Duodenal mucosa (tissue), 2 donors: ENCODE data around the gene BID.
A peak's percentile ranks its signal among the peaks of the same experiment; 100 is the strongest.

Source experiments
- H3K27ac ChIP-seq: one replicate; pipeline ENCODE4 v1.7.0; 2013; ENCODE audit warnings: low read depth, low read length
- H3K27me3 ChIP-seq, 2 donors: one replicate each; pipeline ENCODE4 v1.7.0; 2013; ENCODE audit warnings: low read length in 2 of 2, control low read depth in 1 of 2; ENCODE audit not compliant: insufficient read depth in 2 of 2, control insufficient read depth in 1 of 2
- H3K36me3 ChIP-seq, 2 donors: one replicate each; pipeline ENCODE4 v1.7.0; 2013; ENCODE audit warnings: low read length in 2 of 2, control low read depth in 1 of 2; ENCODE audit not compliant: insufficient read depth in 2 of 2, control insufficient read depth in 1 of 2
- H3K4me1 ChIP-seq, 2 donors: one replicate each; pipeline ENCODE4 v1.7.0; 2013; ENCODE audit warnings: low read length in 2 of 2, control low read depth in 1 of 2; ENCODE audit not compliant: insufficient read depth in 2 of 2, control insufficient read depth in 1 of 2
- H3K4me3 ChIP-seq, 2 donors: one replicate each; pipeline ENCODE4 v1.7.0; 2013; ENCODE audit warnings: low read length in 2 of 2, low read depth in 1 of 2
- H3K9ac ChIP-seq, 2 donors: one replicate each; pipeline ENCODE4 v1.7.0; 2013; ENCODE audit warnings: low read length in 2 of 2, low read depth in 1 of 2
- H3K9me3 ChIP-seq, 2 donors: one replicate each; pipeline ENCODE4 v1.7.0; 2013; ENCODE audit warnings: low read length in 2 of 2, control low read depth in 1 of 2; ENCODE audit not compliant: control insufficient read depth in 1 of 2

BID gene

DNA sequence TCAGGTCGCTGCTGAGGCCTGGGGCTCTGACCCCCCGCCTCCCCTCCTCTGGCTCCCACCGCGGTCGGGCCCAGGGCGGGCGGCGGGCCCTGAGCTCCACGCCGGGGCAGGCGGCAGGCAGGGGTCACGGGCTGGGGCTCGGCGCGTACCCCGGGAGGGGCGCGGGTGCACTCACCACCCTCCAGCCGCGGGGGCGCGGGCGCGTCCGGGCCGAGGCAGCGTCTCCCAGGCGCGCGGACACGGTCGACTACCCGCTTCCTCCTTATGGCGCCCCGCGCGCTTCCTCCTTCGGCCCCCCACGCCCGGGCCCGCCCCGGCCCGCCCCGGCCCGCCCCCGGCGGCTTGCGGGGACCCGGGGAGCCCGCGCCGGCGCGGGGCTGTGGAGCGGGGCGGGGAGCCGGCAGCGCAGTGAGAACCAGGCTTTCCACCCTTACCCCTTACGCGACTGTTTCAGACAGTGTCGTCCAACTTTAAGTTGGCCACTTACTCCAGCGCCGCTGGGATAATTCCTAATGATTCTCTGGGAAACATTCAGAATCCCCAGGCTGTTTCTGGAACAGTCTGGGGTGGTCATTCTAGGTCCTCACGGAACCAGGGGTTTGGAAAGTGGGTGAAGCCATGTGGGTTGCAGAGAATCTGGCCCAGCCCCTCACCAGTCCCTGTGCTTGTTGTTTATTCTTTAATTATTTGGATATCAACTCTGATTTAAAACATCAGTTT, at the start of gene BID:
TSS of gene BID (minus strand) at position 264 of the 720 bp plus-strand sequence. CDS start 24,353 bp downstream, outside the sequence.
- H3K27me3 ChIP-seq: no peaks in the 10 kb centered on the region
- H3K9ac ChIP-seq: peak within 1 kb of the TSS; percentile 57 to 60
- H3K36me3 ChIP-seq: peaks cover 0 to 2% of the 10 kb centered on the region in 2 donors
- H3K4me3 ChIP-seq: peak within 1 kb of the TSS; percentile 56 to 79
- peak within 1 kb of the TSS; percentile 62 for H3K27ac ChIP-seq
- peaks cover 30 to 42% of the 10 kb centered on the region in 2 donors for H3K4me1 ChIP-seq
- H3K9me3 ChIP-seq: no peaks in the 10 kb centered on the region

DNA sequence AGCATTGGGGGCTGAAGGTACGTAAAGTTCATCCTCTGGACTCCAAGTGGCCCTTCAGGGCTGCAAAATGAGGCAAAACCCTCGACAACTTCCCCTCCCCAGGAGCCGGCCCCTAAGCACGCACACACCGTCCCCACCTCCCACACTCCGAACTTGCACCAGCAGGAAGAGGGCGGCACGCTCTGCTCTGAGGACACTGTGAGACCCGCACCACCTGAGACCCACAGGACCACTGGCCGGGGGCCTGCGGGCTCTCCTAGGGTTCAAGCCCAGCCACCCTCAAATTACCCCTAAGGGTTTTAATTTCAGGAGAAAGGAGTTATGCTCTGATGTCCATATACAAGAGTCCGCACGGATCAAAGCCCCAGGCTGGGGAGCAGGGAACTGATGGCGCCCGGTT, 49.7 kb upstream of the BID start:
- H3K27me3 ChIP-seq: no peaks in the 10 kb centered on the region
- no peak overlapping the region for H3K4me3 ChIP-seq
- no peaks in the 10 kb centered on the region for H3K9me3 ChIP-seq
- H3K27ac ChIP-seq: no peak overlapping the region
- no peak overlapping the region for H3K9ac ChIP-seq
- peaks cover 21 to 54% of the 10 kb centered on the region in 2 donors for H3K36me3 ChIP-seq
- H3K4me1 ChIP-seq: no peaks in the 10 kb centered on the region

DNA sequence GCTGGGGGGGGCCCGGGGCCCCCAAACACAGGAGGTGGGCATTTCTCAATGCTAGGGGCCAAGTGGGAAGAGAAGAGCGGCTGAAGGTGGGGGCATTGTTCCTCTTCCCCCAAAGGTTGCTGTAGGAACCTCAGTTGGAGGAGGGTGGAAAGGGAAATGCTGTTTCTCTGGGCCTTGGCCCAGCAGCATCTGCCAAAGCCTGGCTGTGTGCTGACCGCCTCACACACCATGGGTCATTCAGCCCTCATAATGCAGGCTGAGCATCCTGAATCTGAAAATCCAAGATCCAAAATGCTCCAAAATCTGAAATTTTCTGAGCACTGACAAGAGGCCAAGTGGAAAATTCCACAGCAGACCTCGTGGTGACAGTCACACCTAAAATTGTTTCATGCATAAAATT, 49.0 kb upstream of the BID start:
- Histone ChIP-seq H3K36me3 (peaks cover 22 to 60% of the 10 kb centered on the region in 2 donors), H3K9ac (no peak overlapping the region), H3K9me3 (no peaks in the 10 kb centered on the region)

DNA sequence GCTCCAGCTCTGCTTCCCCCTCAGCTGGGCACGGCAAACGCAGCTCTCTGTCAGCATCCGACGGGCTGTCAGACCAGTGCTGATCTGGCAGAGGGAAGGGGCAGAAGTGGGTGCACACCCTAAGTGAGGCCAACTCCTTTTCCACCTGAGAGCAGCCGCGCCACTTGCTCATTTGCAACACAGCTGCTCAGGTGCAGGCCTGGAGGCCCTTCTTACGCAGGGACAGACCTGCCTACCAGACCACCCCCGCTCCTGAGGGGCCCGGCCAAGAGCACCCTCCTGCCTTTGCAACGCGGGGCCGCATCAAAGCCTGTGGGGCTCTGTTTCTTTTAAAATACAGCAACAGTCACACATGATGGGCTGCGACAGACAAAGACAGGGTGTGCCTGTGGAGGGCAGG, 47.8 kb upstream of the BID start:
- H3K9me3 ChIP-seq: no peaks in the 10 kb centered on the region
- no peak overlapping the region for H3K4me3 ChIP-seq
- peaks cover 11 to 51% of the 10 kb centered on the region in 2 donors for H3K36me3 ChIP-seq
- no peaks in the 10 kb centered on the region for H3K27me3 ChIP-seq
- H3K4me1 ChIP-seq: no peaks in the 10 kb centered on the region
- H3K9ac ChIP-seq: no peak overlapping the region
- no peak overlapping the region for H3K27ac ChIP-seq

More for the DNA sequence above, 49.0 kb upstream of the BID start:
- Histone ChIP-seq H3K4me3 (no peak overlapping the region), H3K27me3 (no peaks in the 10 kb centered on the region), H3K27ac (no peak overlapping the region), H3K4me1 (no peaks in the 10 kb centered on the region)

DNA sequence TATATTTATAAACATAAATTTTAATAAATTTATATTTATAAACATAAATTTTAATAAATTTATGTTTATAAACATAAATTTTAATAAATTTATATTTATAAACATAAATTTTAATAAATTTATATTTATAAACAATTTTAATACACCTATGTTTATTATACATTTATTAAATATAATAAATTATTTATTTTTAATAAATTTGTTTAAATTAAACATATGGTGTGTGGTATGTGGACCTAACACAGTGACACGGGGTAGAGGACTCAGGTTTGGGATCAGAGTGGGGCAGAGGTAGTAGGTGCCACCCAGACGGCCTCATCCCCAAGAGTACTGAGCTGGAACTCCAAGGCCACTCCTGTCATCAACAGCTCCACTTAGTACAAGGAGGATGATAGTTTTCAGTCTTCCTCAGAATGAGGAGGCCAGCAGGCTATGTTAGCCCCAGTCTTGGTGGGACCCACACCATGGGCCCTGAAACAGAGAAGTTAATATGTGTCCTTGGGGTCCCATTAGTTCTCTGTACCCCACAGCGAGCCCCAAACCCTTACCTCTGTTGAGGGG, 46.7 kb upstream of the BID start:
- Histone ChIP-seq H3K9me3 (no peaks in the 10 kb centered on the region), H3K27ac (no peak overlapping the region), H3K4me1 (no peaks in the 10 kb centered on the region), H3K9ac (no peak overlapping the region), H3K4me3 (no peak overlapping the region), H3K36me3 (peaks cover 12 to 50% of the 10 kb centered on the region in 2 donors), H3K27me3 (no peaks in the 10 kb centered on the region)

DNA sequence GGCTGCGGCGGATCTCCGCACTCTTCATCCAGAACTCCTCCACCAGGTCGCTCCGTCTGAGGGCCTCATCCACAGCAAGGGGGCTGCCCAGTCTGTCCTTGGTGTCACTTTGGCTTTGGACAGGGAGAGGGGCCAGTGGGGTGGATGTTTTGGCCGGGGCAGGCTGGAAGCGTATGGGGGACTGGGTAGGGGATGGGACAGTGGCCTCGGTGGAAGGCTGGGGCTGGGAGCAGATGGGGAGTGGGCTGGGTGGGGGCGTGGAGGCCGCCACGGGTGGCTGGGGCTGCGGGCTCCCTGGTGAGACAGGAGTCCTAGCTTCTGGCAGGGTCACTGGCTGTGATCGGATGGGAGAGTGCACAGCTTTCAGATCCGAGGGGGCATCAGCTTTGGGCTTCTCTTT, 44.4 kb upstream of the BID start:
- Histone ChIP-seq H3K9ac (no peak overlapping the region), H3K4me3 (no peak overlapping the region), H3K36me3 (peaks cover 16 to 59% of the 10 kb centered on the region in 2 donors), H3K27ac (no peak overlapping the region), H3K4me1 (no peaks in the 10 kb centered on the region), H3K27me3 (no peaks in the 10 kb centered on the region), H3K9me3 (no peaks in the 10 kb centered on the region)

DNA sequence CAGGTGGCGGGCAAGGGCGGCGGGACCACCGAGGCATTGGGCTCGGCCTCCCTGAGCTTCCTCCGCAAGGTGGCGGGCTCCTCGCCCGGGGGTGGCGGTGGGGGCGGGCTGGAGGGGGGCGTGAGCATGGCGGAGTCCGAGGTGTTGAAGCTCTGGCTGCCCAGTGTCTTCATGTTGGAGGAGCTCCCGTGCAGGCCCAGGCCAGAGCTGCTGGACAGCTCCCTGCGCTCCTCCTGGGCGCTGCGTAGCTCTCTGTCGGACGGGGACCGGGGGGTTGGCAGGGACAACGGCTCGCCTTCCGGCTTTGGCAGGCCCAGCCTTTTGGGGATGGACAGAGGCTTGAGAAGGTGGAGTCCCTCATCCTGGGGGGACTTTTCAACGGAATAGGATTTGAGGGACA, 43.9 kb upstream of the BID start:
- no peak overlapping the region for H3K9ac ChIP-seq
- no peak overlapping the region for H3K4me3 ChIP-seq
- H3K9me3 ChIP-seq: no peaks in the 10 kb centered on the region
- H3K27ac ChIP-seq: no peak overlapping the region
- H3K4me1 ChIP-seq: no peaks in the 10 kb centered on the region
- H3K27me3 ChIP-seq: no peaks in the 10 kb centered on the region
- peaks cover 16 to 64% of the 10 kb centered on the region in 2 donors for H3K36me3 ChIP-seq

DNA sequence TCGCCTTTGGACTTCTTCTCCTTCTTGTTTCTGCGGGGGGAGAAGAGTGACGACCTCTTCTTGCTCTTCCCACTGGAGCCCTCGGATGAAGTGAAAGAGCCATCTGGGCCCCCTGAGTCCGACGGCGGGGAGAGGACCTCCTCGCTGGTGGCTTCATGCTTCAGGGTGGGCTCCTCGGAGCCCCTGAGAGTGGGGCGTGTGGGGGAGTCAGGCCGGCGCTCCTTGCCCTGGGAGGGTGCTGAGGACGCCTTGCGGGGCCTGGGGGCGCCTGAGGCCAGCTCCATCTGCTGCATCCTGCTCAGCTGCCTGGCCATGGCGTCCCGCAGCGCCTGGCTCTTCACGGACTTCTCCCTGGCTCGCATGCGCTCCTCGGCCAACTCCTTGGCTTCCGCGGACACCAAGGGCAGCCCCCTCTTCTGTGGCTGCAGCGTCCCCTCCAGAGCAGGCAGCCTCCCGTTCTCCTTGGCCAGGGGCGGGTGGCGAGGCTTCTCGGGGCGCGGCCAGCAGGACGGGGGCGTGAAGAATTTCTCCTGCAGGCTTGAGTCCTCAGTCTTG, 43.3 kb upstream of the BID start:
- H3K27me3 ChIP-seq: no peaks in the 10 kb centered on the region
- H3K4me3 ChIP-seq: no peak overlapping the region
- H3K27ac ChIP-seq: no peak overlapping the region
- H3K9me3 ChIP-seq: no peaks in the 10 kb centered on the region
- H3K36me3 ChIP-seq: peaks cover 15 to 65% of the 10 kb centered on the region in 2 donors
- no peaks in the 10 kb centered on the region for H3K4me1 ChIP-seq
- H3K9ac ChIP-seq: no peak overlapping the region

DNA sequence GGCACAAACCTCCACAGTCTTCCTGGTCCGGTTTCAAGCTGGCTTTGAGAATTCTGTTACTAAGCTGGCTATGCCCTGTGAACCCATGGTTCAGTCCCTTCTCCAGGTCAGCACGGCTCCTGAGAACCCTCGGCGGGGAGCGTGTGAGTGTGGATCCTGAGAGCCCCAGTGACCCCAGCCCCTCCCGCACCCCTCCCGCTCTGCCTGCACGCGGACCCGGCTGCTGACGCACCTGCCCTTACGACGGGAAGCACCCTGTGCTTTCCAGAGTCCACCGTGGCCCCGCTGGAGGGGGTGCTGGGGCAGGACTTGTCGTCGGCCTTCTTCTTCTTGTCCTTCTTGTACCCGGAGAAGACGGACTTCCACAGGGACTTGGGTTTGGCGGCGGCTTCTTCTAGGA, 42.8 kb upstream of the BID start:
- H3K27ac ChIP-seq: no peak overlapping the region
- H3K9me3 ChIP-seq: no peaks in the 10 kb centered on the region
- no peaks in the 10 kb centered on the region for H3K4me1 ChIP-seq
- peaks cover 15 to 65% of the 10 kb centered on the region in 2 donors for H3K36me3 ChIP-seq
- no peaks in the 10 kb centered on the region for H3K27me3 ChIP-seq
- H3K4me3 ChIP-seq: no peak overlapping the region
- H3K9ac ChIP-seq: no peak overlapping the region

DNA sequence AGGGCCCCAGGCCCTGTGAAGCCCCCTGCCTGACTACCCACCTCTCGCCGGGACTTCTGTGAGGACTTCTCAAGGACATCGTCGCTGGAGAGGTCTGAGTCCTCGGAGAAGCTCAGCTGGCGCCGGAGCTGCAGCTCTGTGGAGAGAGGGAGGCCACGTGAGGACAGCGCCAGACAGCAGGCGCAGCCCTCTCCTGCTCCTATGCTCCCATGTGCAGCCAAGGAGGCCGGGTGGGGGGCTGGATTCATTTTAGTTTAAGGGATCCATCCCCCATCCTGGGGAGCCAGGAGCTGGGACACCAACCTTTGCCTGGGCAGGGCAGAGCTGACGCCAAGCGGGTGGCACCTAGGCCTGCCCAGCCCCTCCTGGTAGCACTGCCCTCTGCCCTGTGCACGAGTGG, 42.4 kb upstream of the BID start:
- no peak overlapping the region for H3K4me3 ChIP-seq

More for the DNA sequence above, 42.4 kb upstream of the BID start:
- Histone ChIP-seq H3K27ac (no peak overlapping the region), H3K9ac (no peak overlapping the region), H3K9me3 (no peaks in the 10 kb centered on the region), H3K27me3 (no peaks in the 10 kb centered on the region), H3K4me1 (no peaks in the 10 kb centered on the region), H3K36me3 (peaks cover 17 to 63% of the 10 kb centered on the region in 2 donors)
